Measurements from ENCODE around the gene SMYD3. TPM values are rescaled to one million over a fixed set of nuclear protein-coding genes. Genes with fewer than 3 reads are reported as not detected.

SMYD3 gene
- total RNA-seq, 1 experiment from 2014 or later: 25.5 TPM

GRCh38 chr1:246477634-246478033, 29.4 kb downstream of the SMYD3 start:
- H3K79me1 ChIP-seq (ENCODE audit: insufficient read depth, low read depth, low read length, poor library complexity, severe bottlenecking): no peaks in the 10 kb centered on the region
- H4K5ac ChIP-seq (ENCODE audit: insufficient read length, low read depth, low read length): no peak overlapping the region
- H2AFZ ChIP-seq (ENCODE audit: low read length): no peak overlapping the region
- no peaks in the 10 kb centered on the region for H3K9me3 ChIP-seq (ENCODE audit: control insufficient read depth, low read depth, low read length)
- no peak overlapping the region for H2BK120ac ChIP-seq (ENCODE audit: low read depth, low read length, poor library complexity, severe bottlenecking)
- Mint-ChIP-seq H3K36me3 (ENCODE audit: insufficient read depth in 1 of 3, low read depth in 3 of 3) (no peaks in the 10 kb centered on the region), H3K27me3 (ENCODE audit: low read depth) (no peaks in the 10 kb centered on the region), H3K9me3 (no peaks in the 10 kb centered on the region), H3K4me1 (no peaks in the 10 kb centered on the region), H3K27ac (no peak overlapping the region), H3K4me3 (no peak overlapping the region)
- no peak for DNase-seq
- H3K4me1 ChIP-seq (ENCODE audit: insufficient read depth, low read length): no peaks in the 10 kb centered on the region
- H3K4me2 ChIP-seq (ENCODE audit: insufficient read depth, insufficient read length, low read length): no peak overlapping the region
- H4K20me1 ChIP-seq (ENCODE audit: control insufficient read depth, insufficient read depth, insufficient read length): no peaks in the 10 kb centered on the region
- H2BK12ac ChIP-seq (ENCODE audit: insufficient read length, low read depth, low read length): no peak overlapping the region
- H3K27ac ChIP-seq (ENCODE audit: insufficient read length, low read depth, low read length): no peak overlapping the region
- whole genome bisulfite sequencing (ENCODE audit: extremely low coverage, insufficient read length, low lambda C conversion rate): no CpG with 5 or more reads among the region's 2 CpGs
- H2AK5ac ChIP-seq (ENCODE audit: insufficient read length, low read length): no peak overlapping the region
- H2BK20ac ChIP-seq (ENCODE audit: low read depth, low read length, poor library complexity, severe bottlenecking): no peak overlapping the region
- TF ChIP-seq CTCF (conservative IDR thresholded peaks at IDR 0.05): no peak
- no peak overlapping the region for H3K23ac ChIP-seq (ENCODE audit: insufficient read length, low read depth, low read length)
- H3K14ac ChIP-seq (ENCODE audit: insufficient read depth, low read length): no peak overlapping the region
- no peak overlapping the region for H3K9ac ChIP-seq (ENCODE audit: extremely low read depth, insufficient read length, low read length)
- no peak overlapping the region for H3K18ac ChIP-seq (ENCODE audit: insufficient read length, low read depth, low read length)
- H4K8ac ChIP-seq (replicated peaks; ENCODE audit: insufficient read length, low read depth, low read length): no peak overlapping the region
- H2BK15ac ChIP-seq (ENCODE audit: low read depth, low read length): no peak overlapping the region
- H3K27me3 ChIP-seq (ENCODE audit: insufficient read depth, low read length): no peaks in the 10 kb centered on the region
- H3K79me2 ChIP-seq (ENCODE audit: insufficient read depth, low read length): no peaks in the 10 kb centered on the region
- H3K23me2 ChIP-seq (ENCODE audit: insufficient read length, low read depth, low read length, poor library complexity, severe bottlenecking): no peaks in the 10 kb centered on the region
- H4K91ac ChIP-seq (ENCODE audit: insufficient read length, low read depth, low read length): no peak overlapping the region
- H3K56ac ChIP-seq (ENCODE audit: insufficient read length, low read depth, low read length): no peak overlapping the region
- H3K4ac ChIP-seq (ENCODE audit: low read depth, low read length): no peak overlapping the region
- H3T11ph ChIP-seq (ENCODE audit: low read length): no peak overlapping the region
- no peak overlapping the region for H2BK5ac ChIP-seq (ENCODE audit: insufficient read length, low read length)

Data from H9 (cell line).